Astrocyte of the spinal cord (primary cell): Measurements from ENCODE around the gene UBE2E2.

Source experiments
- DNase-seq: peaks from one replicate; pipeline ENCODE4 v3.0.0; 2011; ENCODE audit warnings: low read depth, low spot score
- H3K4me3 ChIP-seq: 2 replicates; pipeline ENCODE4 v1.5.1; 2011; ENCODE audit warnings: low read depth, mild to moderate bottlenecking, low read length, moderate library complexity
- in situ Hi-C: cut with HindIII; loops from 2 replicates; pipeline ENCODE4 v1.10.0; 2017; ENCODE audit warnings: low sequenced_read_pairs
- TF ChIP-seq, protein P1 (sequence below): IDR thresholded peaks from 2 replicates; pipeline ENCODE4 v1.5.1; 2012; ENCODE audit warnings: low read depth, mild to moderate bottlenecking, low read length, inconsistent platforms

UBE2E2 gene

DNA sequence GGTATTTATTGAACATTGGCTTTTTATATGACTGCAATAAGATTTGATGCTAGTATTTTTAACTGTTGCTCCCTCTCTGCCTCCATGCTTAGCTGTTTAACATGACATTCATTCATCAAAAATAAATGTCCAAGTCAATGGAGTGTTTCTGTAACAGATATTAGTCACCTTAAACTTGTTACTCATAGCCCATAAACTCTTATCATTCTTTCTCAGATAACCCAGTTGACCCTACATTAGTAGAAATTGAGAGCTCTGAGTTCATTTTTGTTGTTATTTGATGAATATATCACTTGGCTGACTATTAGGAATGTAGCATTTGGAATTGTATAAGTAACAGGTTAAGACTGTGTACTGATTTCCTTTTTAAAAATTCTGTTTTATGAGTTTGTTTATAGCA lies 201.1 kb downstream of the UBE2E2 start:
- no peak for DNase-seq
- TF ChIP-seq, protein P1, sequence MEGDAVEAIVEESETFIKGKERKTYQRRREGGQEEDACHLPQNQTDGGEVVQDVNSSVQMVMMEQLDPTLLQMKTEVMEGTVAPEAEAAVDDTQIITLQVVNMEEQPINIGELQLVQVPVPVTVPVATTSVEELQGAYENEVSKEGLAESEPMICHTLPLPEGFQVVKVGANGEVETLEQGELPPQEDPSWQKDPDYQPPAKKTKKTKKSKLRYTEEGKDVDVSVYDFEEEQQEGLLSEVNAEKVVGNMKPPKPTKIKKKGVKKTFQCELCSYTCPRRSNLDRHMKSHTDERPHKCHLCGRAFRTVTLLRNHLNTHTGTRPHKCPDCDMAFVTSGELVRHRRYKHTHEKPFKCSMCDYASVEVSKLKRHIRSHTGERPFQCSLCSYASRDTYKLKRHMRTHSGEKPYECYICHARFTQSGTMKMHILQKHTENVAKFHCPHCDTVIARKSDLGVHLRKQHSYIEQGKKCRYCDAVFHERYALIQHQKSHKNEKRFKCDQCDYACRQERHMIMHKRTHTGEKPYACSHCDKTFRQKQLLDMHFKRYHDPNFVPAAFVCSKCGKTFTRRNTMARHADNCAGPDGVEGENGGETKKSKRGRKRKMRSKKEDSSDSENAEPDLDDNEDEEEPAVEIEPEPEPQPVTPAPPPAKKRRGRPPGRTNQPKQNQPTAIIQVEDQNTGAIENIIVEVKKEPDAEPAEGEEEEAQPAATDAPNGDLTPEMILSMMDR, result no peak
- in situ Hi-C loops, result no loop called here
- no peak overlapping the region for H3K4me3 ChIP-seq

- H3K4me3 ChIP-seq, result no peak overlapping the region
- in situ Hi-C loops, result no loop called here
- TF ChIP-seq, protein P1, result no peak
- no peak for DNase-seq
These were observed 202.0 kb downstream of the UBE2E2 start for GRCh38 chr3:23405081-23405480.

GRCh38 chr3:23406601-23407000 lies 203.5 kb downstream of the UBE2E2 start:
- peak; percentile 17 for DNase-seq
- in situ Hi-C loops, result no loop called here
- TF ChIP-seq, protein P1, result no peak
- H3K4me3 ChIP-seq, result no peak overlapping the region

DNA sequence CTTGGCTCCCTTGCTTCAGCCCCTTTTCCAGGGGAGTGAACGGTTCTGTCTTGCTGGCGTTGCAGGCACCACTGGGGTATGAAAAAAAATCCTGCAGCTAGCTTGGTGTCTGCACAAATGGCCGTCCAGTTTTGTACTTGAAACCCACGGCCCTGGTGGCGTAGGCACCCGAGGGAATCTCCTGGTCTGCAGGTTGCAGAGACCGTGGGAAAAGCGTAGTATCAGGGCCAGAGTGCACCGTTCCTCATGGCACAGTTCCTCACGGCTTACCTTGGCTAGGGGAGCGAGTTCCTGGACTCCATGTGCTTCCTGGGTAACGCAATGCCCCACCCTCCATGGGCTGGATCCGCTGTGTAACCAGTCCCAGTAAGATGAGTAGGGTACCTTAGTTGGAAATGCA lies 214.9 kb downstream of the UBE2E2 start:
- in situ Hi-C loops, result no loop called here
- no peak overlapping the region for H3K4me3 ChIP-seq
- no peak for DNase-seq
- TF ChIP-seq, protein P1, result no peak

GRCh38 chr3:23421811-23422516 lies 218.8 kb downstream of the UBE2E2 start:
- no peak overlapping the region for H3K4me3 ChIP-seq
- in situ Hi-C loops, result no loop called here
- TF ChIP-seq, protein P1, result no peak
- no peak for DNase-seq

DNA sequence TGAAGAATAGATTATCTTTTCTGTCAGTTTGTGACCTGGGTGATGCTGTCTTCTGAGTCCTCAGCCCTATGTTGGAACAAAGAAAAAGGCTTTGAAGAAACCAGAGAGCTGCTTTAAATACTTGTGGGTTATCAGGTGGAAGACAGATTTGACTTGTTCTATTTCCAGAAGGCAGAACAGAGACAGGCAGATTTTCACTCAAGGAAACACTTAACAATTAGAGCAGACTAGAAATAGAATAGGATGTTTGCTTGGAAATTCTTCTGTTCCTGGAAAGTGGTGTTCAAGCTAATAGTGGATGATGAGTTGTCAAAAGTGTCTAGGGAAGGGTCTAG lies 219.4 kb downstream of the UBE2E2 start:
- H3K4me3 ChIP-seq, result no peak overlapping the region
- TF ChIP-seq, protein P1, result no peak
- no peak for DNase-seq
- in situ Hi-C loops, result no loop called here
